ENCODE measurements around the gene ATP11C. TPM values are rescaled to one million over a fixed set of nuclear protein-coding genes. Genes with fewer than 3 reads are reported as not detected.

Gene ATP11C
- polyA plus RNA-seq, 1 donor (not counting 4 experiments of a cell fraction or from before 2014, with no cell fraction given) = 14.0 TPM

- Histone ChIP-seq H4K20me1 (ENCODE audit: control insufficient read depth, extremely low read depth, insufficient read depth, low read length) (no peaks in the 10 kb centered on the region), H3K9me3 (ENCODE audit: control insufficient read depth, low read depth, low read length) (no peaks in the 10 kb centered on the region), H3K4me3 (ENCODE audit: control insufficient read depth in 2 of 3, extremely low read depth in 1 of 3, insufficient read depth in 2 of 3, low read depth in 1 of 3, low read length in 3 of 3) (no peak overlapping the region), H3K9me1 (ENCODE audit: control insufficient read depth, extremely low read depth, insufficient read depth, low read length) (no peaks in the 10 kb centered on the region), H3K9ac (ENCODE audit: control insufficient read depth, extremely low read depth, insufficient read depth, low read length) (no peak overlapping the region), H3K4me2 (ENCODE audit: control insufficient read depth, extremely low read depth, insufficient read depth, low read depth, low read length) (no peak overlapping the region), H3K27ac (ENCODE audit: control insufficient read depth, insufficient read depth, low read length) (no peak overlapping the region), H3K79me2 (ENCODE audit: control insufficient read depth, insufficient read depth, low read length) (peaks cover 2% of the 10 kb centered on the region), H3K4me1 (ENCODE audit: control insufficient read depth, extremely low read depth, insufficient read depth, low read length) (no peaks in the 10 kb centered on the region), H2AFZ (ENCODE audit: control insufficient read depth, low read length) (no peak overlapping the region), H3K27me3 (ENCODE audit: control insufficient read depth, extremely low read depth, insufficient read depth, low read length) (no peaks in the 10 kb centered on the region), H3K36me3 (ENCODE audit: control insufficient read depth in 2 of 2, extremely low read depth in 1 of 2, insufficient read depth in 2 of 2, low read length in 2 of 2) (no peaks in the 10 kb centered on the region)
- dilution Hi-C loops (cut with MboI; ENCODE audit: extremely low pct_ligation_motif_present, low sequenced_read_pairs) = no loop called here
- TF ChIP-seq EZH2 (IDR thresholded peaks at IDR 0.05; ENCODE audit: low read length) = no peak
- TF ChIP-seq, protein P1, sequence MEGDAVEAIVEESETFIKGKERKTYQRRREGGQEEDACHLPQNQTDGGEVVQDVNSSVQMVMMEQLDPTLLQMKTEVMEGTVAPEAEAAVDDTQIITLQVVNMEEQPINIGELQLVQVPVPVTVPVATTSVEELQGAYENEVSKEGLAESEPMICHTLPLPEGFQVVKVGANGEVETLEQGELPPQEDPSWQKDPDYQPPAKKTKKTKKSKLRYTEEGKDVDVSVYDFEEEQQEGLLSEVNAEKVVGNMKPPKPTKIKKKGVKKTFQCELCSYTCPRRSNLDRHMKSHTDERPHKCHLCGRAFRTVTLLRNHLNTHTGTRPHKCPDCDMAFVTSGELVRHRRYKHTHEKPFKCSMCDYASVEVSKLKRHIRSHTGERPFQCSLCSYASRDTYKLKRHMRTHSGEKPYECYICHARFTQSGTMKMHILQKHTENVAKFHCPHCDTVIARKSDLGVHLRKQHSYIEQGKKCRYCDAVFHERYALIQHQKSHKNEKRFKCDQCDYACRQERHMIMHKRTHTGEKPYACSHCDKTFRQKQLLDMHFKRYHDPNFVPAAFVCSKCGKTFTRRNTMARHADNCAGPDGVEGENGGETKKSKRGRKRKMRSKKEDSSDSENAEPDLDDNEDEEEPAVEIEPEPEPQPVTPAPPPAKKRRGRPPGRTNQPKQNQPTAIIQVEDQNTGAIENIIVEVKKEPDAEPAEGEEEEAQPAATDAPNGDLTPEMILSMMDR (optimal IDR thresholded peaks at IDR 0.05 in 1 of 3, IDR thresholded peaks at IDR 0.05 in 1 of 3, conservative IDR thresholded peaks at IDR 0.05 in 1 of 3; ENCODE audit: extremely low read depth in 1 of 3, insufficient read depth in 2 of 3, low read length in 3 of 3) = no peak
- FAIRE-seq (no peak), DNase-seq (ENCODE audit: low read depth, low spot score) (no peak)
Measured at GRCh38 chrX:139936259-139936658, 3.4 kb upstream of the ATP11C start.

DNA sequence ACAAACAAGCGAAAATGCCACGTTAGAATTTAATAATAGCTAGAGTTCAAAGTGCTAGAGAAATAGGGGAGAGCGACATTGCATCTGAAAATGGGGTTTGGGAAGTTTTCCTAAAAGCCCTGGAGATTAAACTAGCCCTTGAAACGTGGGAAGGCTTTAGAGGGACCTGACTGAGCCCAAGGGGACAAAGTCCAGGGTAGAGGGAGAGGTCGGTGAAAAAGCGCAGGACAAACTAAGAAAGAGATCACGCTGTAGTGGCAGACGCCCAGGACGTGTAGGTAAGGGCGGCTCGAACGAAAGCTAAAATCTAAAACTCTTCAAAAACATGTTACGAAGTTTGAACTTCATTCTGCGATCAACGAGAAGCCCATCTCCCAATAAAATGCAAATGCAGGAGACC, 1.1 kb upstream of the ATP11C start:
- Histone ChIP-seq H3K36me3 (ENCODE audit: control insufficient read depth in 2 of 2, extremely low read depth in 1 of 2, insufficient read depth in 2 of 2, low read length in 2 of 2) (no peaks in the 10 kb centered on the region), H2AFZ (ENCODE audit: control insufficient read depth, low read length) (peak overlapping the region; percentile 59), H4K20me1 (ENCODE audit: control insufficient read depth, extremely low read depth, insufficient read depth, low read length) (no peaks in the 10 kb centered on the region), H3K9ac (ENCODE audit: control insufficient read depth, extremely low read depth, insufficient read depth, low read length) (peak overlapping the region; percentile 70), H3K27ac (ENCODE audit: control insufficient read depth, insufficient read depth, low read length) (no peak overlapping the region), H3K9me3 (ENCODE audit: control insufficient read depth, low read depth, low read length) (no peaks in the 10 kb centered on the region), H3K4me1 (ENCODE audit: control insufficient read depth, extremely low read depth, insufficient read depth, low read length) (no peaks in the 10 kb centered on the region), H3K4me2 (ENCODE audit: control insufficient read depth, extremely low read depth, insufficient read depth, low read depth, low read length) (peak overlapping the region; percentile 80), H3K4me3 (ENCODE audit: control insufficient read depth in 2 of 3, extremely low read depth in 1 of 3, insufficient read depth in 2 of 3, low read depth in 1 of 3, low read length in 3 of 3) (peak overlapping the region in 1 of 3 experiments; percentile 57), H3K9me1 (ENCODE audit: control insufficient read depth, extremely low read depth, insufficient read depth, low read length) (no peaks in the 10 kb centered on the region), H3K79me2 (ENCODE audit: control insufficient read depth, insufficient read depth, low read length) (peaks cover 17% of the 10 kb centered on the region), H3K27me3 (ENCODE audit: control insufficient read depth, extremely low read depth, insufficient read depth, low read length) (no peaks in the 10 kb centered on the region)
- DNase-seq (ENCODE audit: low read depth, low spot score) (no peak), FAIRE-seq (no peak)
- TF ChIP-seq, protein P1 (optimal IDR thresholded peaks at IDR 0.05 in 1 of 3, IDR thresholded peaks at IDR 0.05 in 1 of 3, conservative IDR thresholded peaks at IDR 0.05 in 1 of 3; ENCODE audit: extremely low read depth in 1 of 3, insufficient read depth in 2 of 3, low read length in 3 of 3) = no peak
- TF ChIP-seq EZH2 (IDR thresholded peaks at IDR 0.05; ENCODE audit: low read length) = no peak
- dilution Hi-C loops (cut with MboI; ENCODE audit: extremely low pct_ligation_motif_present, low sequenced_read_pairs) = no loop called here

Data from keratinocyte (primary cell).